Breast epithelium (tissue), 4 donors: ENCODE results near the gene CDH26. TPM values are rescaled to one million over a fixed set of nuclear protein-coding genes. Genes with fewer than 3 reads are reported as not detected.

ENCODE experiments used
- DNase-seq, 2 donors: peaks; one replicate each; pipeline ENCODE4 v3.0.0-alpha.2; 2019; ENCODE audit warnings: low spot score in 2 of 2
- H3K27ac ChIP-seq, 2 donors: fragments of 200-600 bp; sonication (generic) in 1 of 2; one replicate each; pipeline ENCODE4 v1.5.1; 2016 to 2019; ENCODE audit warnings: mild to moderate bottlenecking in 1 of 2
- H3K27me3 ChIP-seq, 2 donors: fragments of 200-600 bp; sonication (generic) in 1 of 2; one replicate each; pipeline versions ENCODE4 v1.5.1 to v1.6.0; 2017 to 2019; ENCODE audit warnings: control low read depth in 1 of 2, mild to moderate bottlenecking in 1 of 2
- H3K36me3 ChIP-seq: fragments of 200-600 bp; one replicate; pipeline ENCODE4 v1.5.1; 2019
- H3K4me1 ChIP-seq, 2 donors: fragments of 200-600 bp; sonication (generic); one replicate each; pipeline ENCODE4 v1.5.1; 2016 to 2019; ENCODE audit warnings: control low read depth in 1 of 2
- H3K4me3 ChIP-seq, 3 donors: fragments of 200-600 bp; sonication (generic); 1 replicate in 2 of 3; 2 replicates in 1 of 3; pipeline ENCODE4 v1.5.1; 2016 to 2019; ENCODE audit warnings: mild to moderate bottlenecking in 3 of 3, moderate library complexity in 2 of 3
- H3K9me3 ChIP-seq, 2 donors: fragments of 200-600 bp; sonication (generic) in 1 of 2; one replicate each; pipeline ENCODE4 v1.5.1; 2016 to 2019; ENCODE audit warnings: control low read depth in 1 of 2
- CTCF ChIP-seq, 3 donors: fragments of 450-650 bp; IDR thresholded peaks; one replicate each; pipeline ENCODE4 v1.5.1; 2016 to 2017; ENCODE audit warnings: antibody characterized with exemption in 3 of 3, mild to moderate bottlenecking in 3 of 3, moderate library complexity in 3 of 3
- POLR2A ChIP-seq: fragments of 450-650 bp; IDR thresholded peaks from one replicate; pipeline ENCODE4 v1.6.1; 2016; ENCODE audit warnings: antibody characterized with exemption, mild to moderate bottlenecking, moderate library complexity
- POLR2AphosphoS5 ChIP-seq, 3 donors: sonication (generic); formaldehyde crosslinking; IDR thresholded peaks; one replicate each; pipeline ENCODE4 v1.6.1; 2017; ENCODE audit warnings: antibody characterized with exemption in 3 of 3
- intact Hi-C: fragments of 100-400 bp; cut with DNase I; formaldehyde crosslinking; loops from one replicate; pipeline ENCODE4 v1.15.1; 2023; ENCODE audit warnings: low total_unique reads
- total RNA-seq, 3 donors: library from RNA; depleted of rRNA; stranded (reverse); fragments of >200 nt; gene quantifications; one replicate each; pipeline ENCODE4 v1.1.0, GENCODE V29; 2016

Gene CDH26
- total RNA-seq, 3 donors from 2014 or later, result 1.6 to 3.1 (median 2.1) TPM

- H3K27ac ChIP-seq, result no peak overlapping the region
- H3K4me3 ChIP-seq, result no peak overlapping the region
- H3K36me3 ChIP-seq, result no peaks in the 10 kb centered on the region
- H3K9me3 ChIP-seq, result peaks cover 0 to 7% of the 10 kb centered on the region in 2 donors
- H3K27me3 ChIP-seq, result no peaks in the 10 kb centered on the region
- no peaks in the 10 kb centered on the region for H3K4me1 ChIP-seq
- DNase-seq, result no peak
- intact Hi-C loops, result no loop called here
- no peak for TF ChIP-seq CTCF (IDR thresholded peaks at IDR 0.05)
- TF ChIP-seq POLR2A, result no peak
- TF ChIP-seq POLR2AphosphoS5 (IDR thresholded peaks at IDR 0.05), result no peak
Measured at GRCh38 chr20:60020251-60020650, 62.0 kb downstream of the CDH26 start.

GRCh38 chr20:60021104-60021503 is 62.9 kb downstream of the CDH26 start:
- Histone ChIP-seq H3K4me3 (no peak overlapping the region), H3K36me3 (no peaks in the 10 kb centered on the region), H3K9me3 (peaks cover 0 to under 1% of the 10 kb centered on the region in 2 donors), H3K27ac (no peak overlapping the region), H3K4me1 (no peaks in the 10 kb centered on the region), H3K27me3 (no peaks in the 10 kb centered on the region)
- DNase-seq, result no peak
- intact Hi-C loops, result no loop called here
- TF ChIP-seq POLR2A, result no peak

GRCh38 chr20:60022849-60023248 is 64.6 kb downstream of the CDH26 start:
- intact Hi-C loops, result no loop called here
- H3K9me3 ChIP-seq, result no peaks in the 10 kb centered on the region
- DNase-seq, result no peak
- no peak for TF ChIP-seq CTCF (IDR thresholded peaks at IDR 0.05)
- TF ChIP-seq POLR2A, result no peak
- no peaks in the 10 kb centered on the region for H3K4me1 ChIP-seq
- no peaks in the 10 kb centered on the region for H3K36me3 ChIP-seq
- no peak overlapping the region for H3K4me3 ChIP-seq
- no peak overlapping the region for H3K27ac ChIP-seq
- no peaks in the 10 kb centered on the region for H3K27me3 ChIP-seq

- no peak overlapping the region for H3K4me3 ChIP-seq
- no peaks in the 10 kb centered on the region for H3K4me1 ChIP-seq
- no peaks in the 10 kb centered on the region for H3K9me3 ChIP-seq
- H3K27ac ChIP-seq, result no peak overlapping the region
- no peak for TF ChIP-seq CTCF (IDR thresholded peaks at IDR 0.05)
- TF ChIP-seq POLR2A, result no peak
- no peak for TF ChIP-seq POLR2AphosphoS5 (IDR thresholded peaks at IDR 0.05)
- DNase-seq, result no peak
- H3K36me3 ChIP-seq, result no peaks in the 10 kb centered on the region
- intact Hi-C loops, result no loop called here
- no peaks in the 10 kb centered on the region for H3K27me3 ChIP-seq
Measured at GRCh38 chr20:60024245-60024644, 66.0 kb downstream of the CDH26 start.

GRCh38 chr20:60024801-60025200 is 66.6 kb downstream of the CDH26 start:
- intact Hi-C loops, result no loop called here
- Histone ChIP-seq H3K9me3 (no peaks in the 10 kb centered on the region), H3K36me3 (no peaks in the 10 kb centered on the region), H3K4me3 (no peak overlapping the region), H3K4me1 (no peaks in the 10 kb centered on the region), H3K27me3 (no peaks in the 10 kb centered on the region), H3K27ac (no peak overlapping the region)
- DNase-seq, result no peak
- TF ChIP-seq POLR2AphosphoS5 (IDR thresholded peaks at IDR 0.05) (no peak), CTCF (IDR thresholded peaks at IDR 0.05) (no peak), POLR2A (no peak)

- Histone ChIP-seq H3K4me3 (no peak overlapping the region), H3K9me3 (no peaks in the 10 kb centered on the region), H3K36me3 (no peaks in the 10 kb centered on the region), H3K27ac (no peak overlapping the region), H3K27me3 (no peaks in the 10 kb centered on the region), H3K4me1 (no peaks in the 10 kb centered on the region)
- intact Hi-C loops, result no loop called here
- no peak for DNase-seq
- TF ChIP-seq POLR2A (no peak), POLR2AphosphoS5 (IDR thresholded peaks at IDR 0.05) (no peak), CTCF (IDR thresholded peaks at IDR 0.05) (no peak)
Measured at GRCh38 chr20:60026010-60026409, 67.8 kb downstream of the CDH26 start.
